HL-60 (cell line): ENCODE results near the gene MEF2C.

ENCODE experiments used
- DNase-seq, 2 experiments: peaks; one replicate each; pipeline ENCODE4 v3.0.0-alpha.2; 2010 to 2020; ENCODE audit warnings: low read depth in 1 of 2, low spot score in 1 of 2
- H3K27ac ChIP-seq: fragments of 250-450 bp; sonication (Bioruptor Pico); replicated peaks from 2 replicates; pipeline ENCODE4 v1.5.1; 2020; ENCODE audit warnings: mild to moderate bottlenecking, moderate library complexity
- H3K27me3 ChIP-seq: fragments of 250-450 bp; sonication (Bioruptor Pico); 2 replicates; pipeline ENCODE4 v1.5.1; 2021; ENCODE audit warnings: mild to moderate bottlenecking, moderate library complexity; ENCODE audit not compliant: insufficient read depth, poor library complexity, severe bottlenecking
- H3K4me3 ChIP-seq: replicated peaks from 2 replicates; pipeline ENCODE4 v1.5.1; 2011; ENCODE audit warnings: mild to moderate bottlenecking, control low read depth, low read length; ENCODE audit not compliant: insufficient read depth
- CTCF ChIP-seq: IDR thresholded peaks from one replicate; pipeline ENCODE4 v1.5.1; 2011; ENCODE audit warnings: low read length, control low read depth, inconsistent platforms; ENCODE audit not compliant: insufficient read depth
- GABPA ChIP-seq: IDR thresholded peaks from 2 replicates; pipeline ENCODE4 v1.6.1; 2012; ENCODE audit warnings: low read depth
- POLR2AphosphoS5 ChIP-seq: IDR thresholded peaks from 2 replicates; pipeline ENCODE4 v1.6.1; 2012; ENCODE audit warnings: low read depth
- SPI1 ChIP-seq: IDR thresholded peaks from 2 replicates; pipeline ENCODE4 v1.6.1; 2012; ENCODE audit warnings: low read depth, mild to moderate bottlenecking, borderline replicate concordance
- TF ChIP-seq, protein P1 (sequence below): IDR thresholded peaks from 2 replicates; pipeline ENCODE4 v1.6.1; 2012; ENCODE audit warnings: low read depth; ENCODE audit not compliant: insufficient replicate concordance

The MEF2C gene

DNA sequence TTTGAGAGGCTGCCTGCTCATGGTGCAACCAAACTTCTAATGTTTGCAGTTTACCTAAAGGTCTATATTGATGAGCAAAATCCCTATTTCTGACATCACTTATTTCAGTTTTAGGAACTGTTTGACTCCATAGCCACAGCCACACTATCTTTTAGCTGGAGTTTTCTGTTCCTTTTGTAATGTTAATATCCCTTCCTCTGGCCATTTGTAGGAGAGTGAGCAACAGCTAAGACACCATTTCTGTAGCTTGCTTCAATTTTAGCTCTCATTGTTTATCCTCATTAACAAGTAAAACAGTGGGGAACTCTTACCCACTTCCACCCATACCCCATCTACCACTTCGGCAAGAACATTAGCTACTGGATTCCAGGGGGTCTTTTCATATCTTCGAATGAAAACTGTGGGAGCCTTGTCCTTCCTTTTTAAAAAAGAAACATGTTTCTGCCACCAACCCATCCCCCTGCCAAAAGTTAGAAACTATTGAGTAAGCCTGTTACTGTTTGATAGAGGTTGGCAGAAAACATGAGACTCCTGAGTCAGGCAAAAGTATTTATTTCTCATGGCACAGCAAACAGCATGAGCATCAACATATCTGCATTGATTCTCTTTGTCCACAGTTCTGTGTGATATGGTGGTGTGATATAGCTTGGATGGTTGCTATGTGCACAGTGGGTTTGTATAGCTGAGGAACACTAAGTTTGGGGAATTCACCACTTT lies 174.1 kb downstream of the MEF2C start:
- no peaks in the 10 kb centered on the region for H3K27me3 ChIP-seq
- no peak overlapping the region for H3K4me3 ChIP-seq
- no peak overlapping the region for H3K27ac ChIP-seq
- TF ChIP-seq CTCF (no peak), GABPA (no peak), POLR2AphosphoS5 (no peak), SPI1 (no peak)
- TF ChIP-seq, protein P1, sequence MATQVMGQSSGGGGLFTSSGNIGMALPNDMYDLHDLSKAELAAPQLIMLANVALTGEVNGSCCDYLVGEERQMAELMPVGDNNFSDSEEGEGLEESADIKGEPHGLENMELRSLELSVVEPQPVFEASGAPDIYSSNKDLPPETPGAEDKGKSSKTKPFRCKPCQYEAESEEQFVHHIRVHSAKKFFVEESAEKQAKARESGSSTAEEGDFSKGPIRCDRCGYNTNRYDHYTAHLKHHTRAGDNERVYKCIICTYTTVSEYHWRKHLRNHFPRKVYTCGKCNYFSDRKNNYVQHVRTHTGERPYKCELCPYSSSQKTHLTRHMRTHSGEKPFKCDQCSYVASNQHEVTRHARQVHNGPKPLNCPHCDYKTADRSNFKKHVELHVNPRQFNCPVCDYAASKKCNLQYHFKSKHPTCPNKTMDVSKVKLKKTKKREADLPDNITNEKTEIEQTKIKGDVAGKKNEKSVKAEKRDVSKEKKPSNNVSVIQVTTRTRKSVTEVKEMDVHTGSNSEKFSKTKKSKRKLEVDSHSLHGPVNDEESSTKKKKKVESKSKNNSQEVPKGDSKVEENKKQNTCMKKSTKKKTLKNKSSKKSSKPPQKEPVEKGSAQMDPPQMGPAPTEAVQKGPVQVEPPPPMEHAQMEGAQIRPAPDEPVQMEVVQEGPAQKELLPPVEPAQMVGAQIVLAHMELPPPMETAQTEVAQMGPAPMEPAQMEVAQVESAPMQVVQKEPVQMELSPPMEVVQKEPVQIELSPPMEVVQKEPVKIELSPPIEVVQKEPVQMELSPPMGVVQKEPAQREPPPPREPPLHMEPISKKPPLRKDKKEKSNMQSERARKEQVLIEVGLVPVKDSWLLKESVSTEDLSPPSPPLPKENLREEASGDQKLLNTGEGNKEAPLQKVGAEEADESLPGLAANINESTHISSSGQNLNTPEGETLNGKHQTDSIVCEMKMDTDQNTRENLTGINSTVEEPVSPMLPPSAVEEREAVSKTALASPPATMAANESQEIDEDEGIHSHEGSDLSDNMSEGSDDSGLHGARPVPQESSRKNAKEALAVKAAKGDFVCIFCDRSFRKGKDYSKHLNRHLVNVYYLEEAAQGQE = no peak
- DNase-seq = no peak

- TF ChIP-seq, protein P1 = no peak
- TF ChIP-seq CTCF (no peak), GABPA (no peak), POLR2AphosphoS5 (no peak), SPI1 (no peak)
- no peak for DNase-seq
- Histone ChIP-seq H3K27ac (no peak overlapping the region), H3K27me3 (no peaks in the 10 kb centered on the region), H3K4me3 (no peak overlapping the region)
Measured at GRCh38 chr5:88708021-88708420, 175.0 kb downstream of the MEF2C start.

DNA sequence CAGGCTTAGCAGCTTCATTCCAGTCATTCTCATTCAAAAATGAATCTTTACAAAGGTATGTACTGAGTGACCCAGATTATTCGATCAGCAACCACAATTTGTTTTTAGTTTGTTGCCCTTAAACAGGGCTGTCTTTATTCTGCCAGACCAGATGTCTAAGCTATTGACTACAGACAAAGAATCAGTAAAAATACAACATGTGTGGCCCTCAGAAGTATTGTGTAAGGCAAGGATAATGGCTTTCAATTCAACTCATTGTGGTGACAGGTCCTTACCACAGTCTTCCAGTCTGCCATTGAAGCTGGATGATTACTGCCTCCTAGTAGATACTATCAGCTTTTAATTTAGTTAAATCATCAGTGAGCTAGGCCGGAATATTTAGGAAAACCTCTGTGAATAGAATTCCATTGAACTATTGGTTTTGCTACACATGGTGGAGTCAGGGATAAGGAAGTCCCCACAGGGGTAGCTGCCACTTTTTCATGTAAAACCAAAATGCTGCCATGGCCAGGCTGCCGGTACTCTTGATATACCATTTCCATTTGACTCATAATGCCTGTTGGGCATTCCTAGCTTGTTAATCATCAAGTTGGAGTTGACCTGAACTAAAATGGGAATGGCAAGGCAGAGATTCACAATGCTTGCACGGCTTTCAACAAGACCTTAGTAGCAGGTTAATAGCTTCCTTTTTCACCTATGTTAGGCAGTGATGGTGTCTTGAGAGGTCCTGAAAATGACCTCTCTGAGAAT lies 175.6 kb downstream of the MEF2C start:
- TF ChIP-seq CTCF (no peak), POLR2AphosphoS5 (no peak), SPI1 (no peak), GABPA (no peak)
- TF ChIP-seq, protein P1 = no peak
- H3K27ac ChIP-seq = no peak overlapping the region
- H3K27me3 ChIP-seq = no peaks in the 10 kb centered on the region
- DNase-seq = no peak
- H3K4me3 ChIP-seq = no peak overlapping the region
